PC-3 (cell line): ENCODE data around the gene KLF4. TPM values are rescaled to one million over a fixed set of nuclear protein-coding genes. Genes with fewer than 3 reads are reported as not detected.

Experiments
- ATAC-seq: fragments of 200-7000 bp; cut with Tn5 transposase; 2 replicates; pipeline ENCODE4 v1.9.1; 2020; ENCODE audit warnings: mild to moderate bottlenecking, moderate library complexity
- BruUV-seq: library from RNA; stranded (reverse); fragments of 400-500 nt; replicated peaks from 2 replicates; lab custom pipeline; 2021; lab: Mats Ljungman, UMichigan
- CTCF ChIA-PET: fragments of 300-600 bp; sonication (Branson Sonifier 250); formaldehyde crosslinking; loops from one replicate; lab custom pipeline; 2022; ENCODE audit warnings: antibody characterized with exemption; lab: Charles Lee
- POLR2A ChIA-PET: fragments of 300-600 bp; sonication (Branson Sonifier 250); formaldehyde crosslinking; loops from one replicate; lab custom pipeline; 2022; ENCODE audit warnings: antibody characterized with exemption; ENCODE audit not compliant: unreplicated experiment; lab: Charles Lee
- DNase-seq: peaks from one replicate; pipeline ENCODE4 v3.0.0-alpha.2; 2015
- H2AFZ ChIP-seq: fragments of 300-600 bp; sonication (generic); 2 replicates; pipeline ENCODE4 v1.6.0; 2016; ENCODE audit warnings: antibody characterized with exemption, low read length
- H3F3A ChIP-seq: fragments of 300-600 bp; sonication (generic); one replicate; pipeline ENCODE4 v1.6.0; 2017; ENCODE audit warnings: antibody characterized with exemption, low read length, control low read depth, mild to moderate bottlenecking; ENCODE audit not compliant: unreplicated experiment
- H3K27ac ChIP-seq: fragments of 300-600 bp; sonication (generic); 2 replicates; pipeline ENCODE4 v1.5.1; 2016; ENCODE audit warnings: mild to moderate bottlenecking, low read length
- H3K27me3 ChIP-seq: fragments of 300-600 bp; sonication (generic); 2 replicates; pipeline ENCODE4 v1.6.1; 2016; ENCODE audit warnings: low read length, mixed read lengths
- H3K36me3 ChIP-seq: fragments of 300-600 bp; sonication (generic); 2 replicates; pipeline ENCODE4 v1.6.1; 2016; ENCODE audit warnings: low read depth, mixed run types, low read length, mixed read lengths
- H3K4me1 ChIP-seq: fragments of 300-600 bp; sonication (generic); 2 replicates; pipeline ENCODE4 v1.5.1; 2016; ENCODE audit warnings: low read length; ENCODE audit not compliant: insufficient read depth
- H3K4me2 ChIP-seq: fragments of 300-600 bp; sonication (generic); 2 replicates; pipeline ENCODE4 v1.6.0; 2016; ENCODE audit warnings: low read length
- H3K4me3 ChIP-seq: fragments of 300-600 bp; sonication (generic); 2 replicates; pipeline ENCODE4 v1.5.1; 2016; ENCODE audit warnings: mild to moderate bottlenecking, low read length, mixed read lengths
- H3K79me2 ChIP-seq: fragments of 300-600 bp; sonication (generic); 2 replicates; pipeline ENCODE4 v1.6.1; 2017; ENCODE audit warnings: low read length, mixed read lengths
- H3K9ac ChIP-seq: fragments of 300-600 bp; sonication (generic); 2 replicates; pipeline ENCODE4 v1.6.0; 2016; ENCODE audit warnings: mild to moderate bottlenecking, low read length
- H3K9me2 ChIP-seq: fragments of 300-600 bp; sonication (generic); replicated peaks from 2 replicates; pipeline ENCODE4 v1.6.1; 2016; ENCODE audit warnings: mixed run types, low read length, mixed read lengths
- H3K9me3 ChIP-seq: fragments of 300-600 bp; sonication (generic); 2 replicates; pipeline ENCODE4 v1.6.1; 2016; ENCODE audit warnings: low read length, mixed read lengths
- H4K20me1 ChIP-seq: fragments of 300-600 bp; sonication (generic); 2 replicates; pipeline ENCODE4 v1.6.1; 2016; ENCODE audit warnings: low read length, mixed read lengths
- CTCF ChIP-seq: fragments of 300-600 bp; sonication (generic); conservative IDR thresholded peaks from 2 replicates; pipeline ENCODE4 v1.5.1; 2017; ENCODE audit warnings: antibody characterized with exemption, low read depth, mild to moderate bottlenecking, low read length
- EZH2 ChIP-seq: fragments of 300-600 bp; sonication (generic); IDR thresholded peaks from one replicate; pipeline ENCODE4 v1.6.1; 2017; ENCODE audit warnings: antibody characterized with exemption, mild to moderate bottlenecking, low read length; ENCODE audit not compliant: unreplicated experiment
- EZH2phosphoT487 ChIP-seq: fragments of 300-600 bp; sonication (generic); IDR thresholded peaks from 2 replicates; pipeline ENCODE4 v1.6.1; 2018; ENCODE audit warnings: mild to moderate bottlenecking, antibody characterized with exemption, low read length, borderline replicate concordance
- intact Hi-C: fragments of 100-400 bp; cut with micrococcal nuclease; formaldehyde crosslinking; loops from 2 replicates; pipeline ENCODE4 v1.9.0; 2023
- total RNA-seq: library from RNA; depleted of rRNA; stranded (reverse); fragments of >200 nt; gene quantifications from 2 replicates; pipeline ENCODE4 v1.2.3, GENCODE V29; 2014

The KLF4 gene
- total RNA-seq, 1 experiment from 2014 or later = 55.1 TPM

DNA sequence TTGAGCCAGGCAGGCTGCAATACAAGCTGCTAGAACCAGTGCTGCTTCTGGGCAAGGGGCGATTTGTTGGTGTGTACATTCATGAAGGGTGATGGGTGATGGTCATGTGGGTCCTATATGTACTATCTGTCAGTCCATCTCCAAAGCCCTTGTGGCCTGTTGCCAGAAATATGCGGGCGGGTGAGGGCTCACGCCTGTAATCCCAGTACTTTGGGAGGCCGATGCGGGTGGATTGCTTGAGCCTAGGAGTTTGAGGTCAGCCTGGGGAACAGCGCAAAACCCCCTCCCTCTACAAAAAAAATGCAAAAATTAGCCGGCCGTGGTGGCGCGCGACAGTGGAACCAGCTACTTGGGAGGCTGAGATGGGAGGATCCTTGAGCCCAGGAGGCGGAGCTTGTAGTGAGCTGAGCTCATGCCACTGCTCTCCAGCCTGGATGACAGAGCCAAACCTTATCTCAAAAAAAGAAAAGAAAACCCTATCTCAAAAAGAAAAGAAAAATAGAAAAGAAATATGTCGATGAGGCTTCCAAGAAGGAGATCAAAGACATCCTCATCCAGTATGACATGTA, 45.0 kb upstream of the KLF4 start:
- Histone ChIP-seq H3K36me3 (no peaks in the 10 kb centered on the region), H3K27me3 (no peaks in the 10 kb centered on the region), H4K20me1 (no peaks in the 10 kb centered on the region), H2AFZ (no peak overlapping the region), H3F3A (no peaks in the 10 kb centered on the region), H3K4me2 (no peak overlapping the region), H3K4me3 (no peak overlapping the region), H3K9me3 (no peaks in the 10 kb centered on the region), H3K9ac (no peak overlapping the region), H3K9me2 (no peaks in the 10 kb centered on the region), H3K79me2 (no peaks in the 10 kb centered on the region), H3K4me1 (no peaks in the 10 kb centered on the region), H3K27ac (no peak overlapping the region)
- ChIA-PET CTCF (no interaction called here), POLR2A (no interaction called here)
- intact Hi-C loops = no loop called here
- DNase-seq (no peak), ATAC-seq (no peak)
- TF ChIP-seq CTCF = no peak
- BruUV-seq = no TSS peak

DNA sequence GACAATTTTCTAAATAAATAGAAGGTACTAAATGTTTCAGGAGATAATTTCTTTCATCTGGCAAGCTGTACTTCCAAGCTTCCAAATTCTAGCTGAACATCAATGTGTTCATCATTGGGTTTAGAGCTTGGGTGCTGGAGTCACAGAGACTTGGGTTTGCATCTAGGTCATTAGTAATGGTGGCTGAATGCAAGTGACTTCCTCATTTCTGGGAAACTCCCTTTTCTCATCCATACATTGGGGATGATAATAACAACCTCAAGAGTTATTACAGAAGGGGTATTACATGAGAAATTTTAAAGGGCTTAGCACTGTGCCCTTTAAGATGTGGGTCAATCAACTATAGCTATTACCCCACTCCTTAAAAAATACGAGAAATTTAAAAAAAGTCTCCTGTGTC, 41.1 kb upstream of the KLF4 start:
- DNase-seq = no peak
- Histone ChIP-seq H3K27me3 (no peaks in the 10 kb centered on the region), H4K20me1 (no peaks in the 10 kb centered on the region), H3K9ac (no peak overlapping the region), H2AFZ (no peak overlapping the region), H3K36me3 (no peaks in the 10 kb centered on the region), H3K4me2 (no peak overlapping the region), H3K79me2 (no peaks in the 10 kb centered on the region), H3K4me3 (no peak overlapping the region), H3F3A (no peaks in the 10 kb centered on the region), H3K4me1 (no peaks in the 10 kb centered on the region), H3K9me3 (no peaks in the 10 kb centered on the region), H3K9me2 (no peaks in the 10 kb centered on the region), H3K27ac (no peak overlapping the region)
- CTCF ChIA-PET = no interaction called here
- POLR2A ChIA-PET = no interaction called here
- TF ChIP-seq EZH2 = no peak
- TF ChIP-seq CTCF = no peak
- no peak for TF ChIP-seq EZH2phosphoT487
- no TSS peak for BruUV-seq
- no peak for ATAC-seq
- intact Hi-C loops = no loop called here

GRCh38 chr9:107528686-107529085, 39.1 kb upstream of the KLF4 start:
- BruUV-seq = no TSS peak
- no peaks in the 10 kb centered on the region for H3K36me3 ChIP-seq
- CTCF ChIA-PET = no interaction called here

More at GRCh38 chr9:107528686-107529085, 39.1 kb upstream of the KLF4 start:
- POLR2A ChIA-PET = no interaction called here
- Histone ChIP-seq H3F3A (no peaks in the 10 kb centered on the region), H4K20me1 (no peaks in the 10 kb centered on the region), H3K27me3 (no peaks in the 10 kb centered on the region), H3K27ac (no peak overlapping the region), H3K79me2 (no peaks in the 10 kb centered on the region), H2AFZ (no peak overlapping the region), H3K4me2 (no peak overlapping the region), H3K4me3 (no peak overlapping the region), H3K9ac (no peak overlapping the region), H3K9me2 (no peaks in the 10 kb centered on the region), H3K4me1 (no peaks in the 10 kb centered on the region), H3K9me3 (no peaks in the 10 kb centered on the region)
- intact Hi-C loops = no loop called here
- DNase-seq = no peak
- no peak for ATAC-seq
- no peak for TF ChIP-seq EZH2
- no peak for TF ChIP-seq EZH2phosphoT487
- TF ChIP-seq CTCF = no peak
